NB4 (cell line): ENCODE measurements around the gene FAM210B.

Experiments used
- DNase-seq: peaks from one replicate; pipeline ENCODE4 v3.0.0; 2010; ENCODE audit warnings: low read depth
- H3K4me3 ChIP-seq: one replicate; pipeline ENCODE4 v1.5.1; 2011; ENCODE audit warnings: mild to moderate bottlenecking, low read depth, low read length, moderate library complexity
- MYC ChIP-seq: IDR thresholded peaks from 2 replicates; pipeline ENCODE4 v1.6.1; 2011; ENCODE audit warnings: low read depth, low read length
- POLR2A ChIP-seq: IDR thresholded peaks from 2 replicates; pipeline ENCODE4 v1.6.1; 2011; ENCODE audit warnings: mild to moderate bottlenecking; ENCODE audit not compliant: insufficient read length; ENCODE audit errors: extremely low read depth
- TF ChIP-seq, protein P1 (sequence below): IDR thresholded peaks from one replicate; pipeline ENCODE4 v1.5.1; 2012; ENCODE audit warnings: low read depth, low read length
- TF ChIP-seq, protein P2 (sequence below): IDR thresholded peaks from 2 replicates; pipeline ENCODE4 v1.6.1; 2011; ENCODE audit warnings: low read depth, low read length

The FAM210B gene

DNA sequence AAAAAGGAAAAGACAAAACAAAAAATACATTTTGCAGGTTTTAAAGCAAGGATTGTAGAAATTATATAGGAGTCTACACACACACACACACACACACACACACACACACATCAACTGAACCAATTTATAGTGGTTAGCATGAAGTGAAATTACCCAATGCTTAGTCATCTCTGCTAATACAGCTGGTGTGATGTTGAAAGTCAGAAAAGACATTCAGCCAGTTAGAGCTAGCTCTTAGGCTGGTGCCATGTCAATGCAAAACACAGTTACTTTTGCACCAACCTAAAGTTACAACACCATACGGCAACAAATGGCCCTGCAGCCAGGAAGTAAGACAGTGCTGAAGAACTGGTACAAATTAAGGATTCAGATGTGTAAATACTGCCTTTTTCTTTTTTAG lies 15.2 kb downstream of the FAM210B start:
- 0 out of 2 replicates have a peak, but pooled peaks have one; percentile 72 for TF ChIP-seq MYC
- TF ChIP-seq, protein P1, sequence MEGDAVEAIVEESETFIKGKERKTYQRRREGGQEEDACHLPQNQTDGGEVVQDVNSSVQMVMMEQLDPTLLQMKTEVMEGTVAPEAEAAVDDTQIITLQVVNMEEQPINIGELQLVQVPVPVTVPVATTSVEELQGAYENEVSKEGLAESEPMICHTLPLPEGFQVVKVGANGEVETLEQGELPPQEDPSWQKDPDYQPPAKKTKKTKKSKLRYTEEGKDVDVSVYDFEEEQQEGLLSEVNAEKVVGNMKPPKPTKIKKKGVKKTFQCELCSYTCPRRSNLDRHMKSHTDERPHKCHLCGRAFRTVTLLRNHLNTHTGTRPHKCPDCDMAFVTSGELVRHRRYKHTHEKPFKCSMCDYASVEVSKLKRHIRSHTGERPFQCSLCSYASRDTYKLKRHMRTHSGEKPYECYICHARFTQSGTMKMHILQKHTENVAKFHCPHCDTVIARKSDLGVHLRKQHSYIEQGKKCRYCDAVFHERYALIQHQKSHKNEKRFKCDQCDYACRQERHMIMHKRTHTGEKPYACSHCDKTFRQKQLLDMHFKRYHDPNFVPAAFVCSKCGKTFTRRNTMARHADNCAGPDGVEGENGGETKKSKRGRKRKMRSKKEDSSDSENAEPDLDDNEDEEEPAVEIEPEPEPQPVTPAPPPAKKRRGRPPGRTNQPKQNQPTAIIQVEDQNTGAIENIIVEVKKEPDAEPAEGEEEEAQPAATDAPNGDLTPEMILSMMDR, result no peak
- TF ChIP-seq POLR2A, result no peak
- TF ChIP-seq, protein P2, sequence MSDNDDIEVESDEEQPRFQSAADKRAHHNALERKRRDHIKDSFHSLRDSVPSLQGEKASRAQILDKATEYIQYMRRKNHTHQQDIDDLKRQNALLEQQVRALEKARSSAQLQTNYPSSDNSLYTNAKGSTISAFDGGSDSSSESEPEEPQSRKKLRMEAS, result peak; percentile 58
- DNase-seq, result peak; percentile 96
- no peak overlapping the region for H3K4me3 ChIP-seq

DNA sequence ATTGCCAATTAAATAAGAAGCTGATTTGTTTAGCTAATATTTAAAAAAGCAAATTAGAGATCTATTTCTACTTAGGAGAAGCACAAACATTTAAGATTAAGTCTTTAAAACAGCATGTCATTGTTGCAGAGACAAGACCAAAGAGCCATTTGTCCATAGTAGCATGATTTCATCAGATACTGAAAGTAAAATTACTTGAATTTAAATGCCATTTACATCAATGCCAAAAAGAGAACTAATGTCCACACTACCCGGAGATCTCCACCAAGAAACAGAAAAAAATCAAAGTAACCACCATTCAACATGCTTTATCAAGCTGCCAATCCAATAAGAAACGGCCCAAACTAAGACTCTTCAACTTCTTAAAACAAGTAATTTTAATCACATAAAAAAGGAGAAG lies 17.6 kb downstream of the FAM210B start:
- DNase-seq, result no peak
- TF ChIP-seq MYC, result no peak
- TF ChIP-seq, protein P2, result no peak
- TF ChIP-seq, protein P1, result no peak
- no peak for TF ChIP-seq POLR2A

DNA sequence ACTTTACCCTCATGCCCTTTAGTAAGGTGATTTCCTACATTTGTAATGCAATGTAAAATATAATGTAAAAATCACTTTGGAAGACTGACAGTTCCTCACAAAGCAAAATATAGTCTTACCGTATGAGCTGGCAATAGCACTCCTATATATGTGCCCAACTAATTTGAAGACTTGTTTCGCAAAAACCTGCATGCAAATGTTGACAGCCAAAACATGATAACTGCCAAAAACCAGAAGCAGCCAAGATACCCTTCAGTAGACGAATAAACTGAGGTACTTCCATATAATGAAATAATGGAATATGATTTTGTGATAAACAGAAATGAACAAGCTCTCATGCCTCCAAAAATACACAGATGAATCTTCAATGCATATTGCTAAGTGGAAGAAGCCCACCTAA lies 19.6 kb downstream of the FAM210B start:
- TF ChIP-seq, protein P2, result no peak
- TF ChIP-seq, protein P1, result no peak
- no peak for TF ChIP-seq POLR2A
- TF ChIP-seq MYC, result no peak
- no peak for DNase-seq

More for the DNA sequence above, 17.6 kb downstream of the FAM210B start:
- no peak overlapping the region for H3K4me3 ChIP-seq

DNA sequence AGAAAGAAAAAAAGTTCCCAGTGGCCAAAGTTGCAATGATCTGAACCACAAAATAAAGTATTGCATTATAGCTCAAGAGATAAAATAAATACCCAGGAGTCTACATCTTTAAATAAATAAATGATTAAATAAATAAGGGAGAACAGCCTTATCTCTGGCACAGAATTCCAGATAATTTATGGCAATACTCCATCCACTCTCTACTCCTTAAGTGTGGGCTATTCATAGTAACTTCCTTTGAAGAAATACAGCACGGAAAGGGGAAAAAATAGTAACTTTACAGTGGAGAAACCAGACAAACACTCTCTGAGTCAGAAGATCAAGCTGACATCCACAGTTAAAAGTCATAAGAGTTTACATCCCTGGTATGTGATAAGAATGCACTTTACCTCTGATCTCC lies 21.6 kb downstream of the FAM210B start:
- DNase-seq, result no peak
- no peak for TF ChIP-seq MYC
- TF ChIP-seq POLR2A, result no peak
- TF ChIP-seq, protein P2, result no peak
- TF ChIP-seq, protein P1, result no peak
- H3K4me3 ChIP-seq, result no peak overlapping the region

More for the DNA sequence above, 19.6 kb downstream of the FAM210B start:
- no peak overlapping the region for H3K4me3 ChIP-seq

DNA sequence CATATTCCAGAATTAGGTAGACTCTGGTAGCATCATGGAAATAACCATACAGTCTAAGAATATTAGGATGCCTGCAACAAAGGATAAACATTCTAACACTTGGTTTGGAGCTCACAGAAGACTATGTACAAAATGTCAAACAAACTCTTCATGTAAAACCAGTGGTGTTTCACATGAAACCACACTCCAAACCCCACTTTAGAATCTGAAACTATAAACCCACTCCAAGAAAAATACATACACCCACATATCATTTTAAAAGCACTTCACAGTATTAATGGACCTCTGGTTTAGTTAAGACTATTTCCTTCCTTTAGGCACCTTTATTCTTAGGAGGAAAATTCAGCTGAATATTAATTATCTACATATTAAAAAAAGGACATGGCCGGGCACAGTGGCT lies 22.7 kb downstream of the FAM210B start:
- no peak overlapping the region for H3K4me3 ChIP-seq
- DNase-seq, result no peak
- TF ChIP-seq, protein P1, result no peak
- TF ChIP-seq POLR2A (no peak), MYC (no peak)
- TF ChIP-seq, protein P2, result no peak

DNA sequence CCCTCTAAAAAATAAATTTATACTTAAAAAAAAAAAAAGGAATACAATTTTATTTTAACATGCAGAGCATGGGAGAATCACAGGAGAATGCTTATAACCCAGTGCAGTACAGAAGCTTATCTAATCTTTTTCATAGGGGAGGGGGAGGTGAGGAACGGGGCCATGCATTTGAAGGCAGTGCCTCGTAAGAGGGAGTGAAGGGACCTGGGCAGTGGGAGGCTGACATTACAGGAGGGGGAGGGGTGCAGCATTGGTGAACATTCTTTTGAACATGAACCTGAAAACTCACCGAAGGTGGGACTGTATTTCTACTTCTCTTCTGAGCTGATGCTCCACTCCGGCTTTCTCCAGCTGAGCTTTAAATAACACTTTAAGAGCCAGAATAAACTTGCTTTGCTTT lies 23.9 kb downstream of the FAM210B start:
- TF ChIP-seq, protein P2, result no peak
- TF ChIP-seq POLR2A (no peak), MYC (no peak)
- TF ChIP-seq, protein P1, result no peak
- no peak overlapping the region for H3K4me3 ChIP-seq
- DNase-seq, result no peak
